Renal cortex interstitium (tissue), 11 donors: Measurements from ENCODE around the gene ROCK2. TPM values are rescaled to one million over a fixed set of nuclear protein-coding genes. Genes with fewer than 3 reads are reported as not detected.
"Not testable (repeated sequence)": the region's sequence is repeated elsewhere in the genome, so short reads cannot be mapped to it uniquely, and the experiment has no call there.

Experiments
- DNase-seq, 11 donors: peaks; one replicate each; pipeline ENCODE4 v3.0.0-alpha.2; 2013; ENCODE audit warnings: low read depth in 9 of 11, low spot score in 4 of 11; ENCODE audit errors: extremely low read depth in 1 of 11
- polyA plus RNA-seq, 3 donors: library from polyadenylated mRNA; unstranded; fragments of 120-200 nt; gene quantifications; one replicate each; pipeline ENCODE4 v1.2.1, GENCODE V29; 2013; ENCODE audit not compliant: insufficient read length in 3 of 3

ROCK2 gene
- polyA plus RNA-seq, 3 donors: 36.4 to 48.4 (median 39.3) TPM

GRCh38 chr2:11288431-11288830 lies 56.0 kb downstream of the ROCK2 start:
- DNase-seq: no peak

- no peak for DNase-seq
Observed at GRCh38 chr2:11286749-11287148, 57.7 kb downstream of the ROCK2 start.

GRCh38 chr2:11286323-11286722 lies 58.1 kb downstream of the ROCK2 start:
- no peak for DNase-seq

GRCh38 chr2:11285499-11285898 lies 58.9 kb downstream of the ROCK2 start:
- no peak for DNase-seq

GRCh38 chr2:11281186-11281585 lies 63.2 kb downstream of the ROCK2 start:
- DNase-seq: no peak

- no peak for DNase-seq
Observed at GRCh38 chr2:11280713-11281112, 63.7 kb downstream of the ROCK2 start.

GRCh38 chr2:11279398-11279797 lies 65.0 kb downstream of the ROCK2 start:
- no peak for DNase-seq

- no peak for DNase-seq
Observed at GRCh38 chr2:11278219-11278618, 66.2 kb downstream of the ROCK2 start.

GRCh38 chr2:11275910-11276309 lies 68.5 kb downstream of the ROCK2 start:
- no peak for DNase-seq

- DNase-seq: no peak
Observed at GRCh38 chr2:11270891-11271290, 73.5 kb downstream of the ROCK2 start.

GRCh38 chr2:11267931-11268330 lies 76.5 kb downstream of the ROCK2 start:
- peak in 6 of 11 donors; percentile 6 to 39 (median 24) for DNase-seq

- no peak for DNase-seq
Observed at GRCh38 chr2:11264818-11265217, 79.6 kb downstream of the ROCK2 start.

- DNase-seq: no peak
Observed at GRCh38 chr2:11264007-11264406, 80.4 kb downstream of the ROCK2 start.

- DNase-seq: no peak
Observed at GRCh38 chr2:11263177-11263576, 81.3 kb downstream of the ROCK2 start.

- not testable (repeated sequence) for DNase-seq
Observed at GRCh38 chr2:11262438-11262837, 82.0 kb downstream of the ROCK2 start.

- not testable (repeated sequence) for DNase-seq
Observed at GRCh38 chr2:11261564-11261963, 82.9 kb downstream of the ROCK2 start.

GRCh38 chr2:11260979-11261378 lies 83.5 kb downstream of the ROCK2 start:
- no peak for DNase-seq

GRCh38 chr2:11257964-11258363 lies 86.5 kb downstream of the ROCK2 start:
- DNase-seq: no peak

GRCh38 chr2:11257078-11257477 lies 87.4 kb downstream of the ROCK2 start:
- no peak for DNase-seq

- DNase-seq: no peak
Observed at GRCh38 chr2:11256166-11256565, 88.3 kb downstream of the ROCK2 start.

GRCh38 chr2:11254100-11254536 lies 90.3 kb downstream of the ROCK2 start:
- no peak for DNase-seq

- DNase-seq: not testable (repeated sequence)
Observed at GRCh38 chr2:11252458-11252857, 92.0 kb downstream of the ROCK2 start.
